SK-N-SH treated with all-trans-retinoic acid at 6 μM for 48 hours (cell line): ENCODE measurements around the gene PTPN7.

Experiments used
- OSR1 ChIP-seq: fragments of 250-450 bp; sonication (Bioruptor Pico); IDR thresholded peaks from 2 replicates; pipeline ENCODE4 v1.8.0; 2022; ENCODE audit warnings: moderate library complexity, mild to moderate bottlenecking, inconsistent platforms
- ZFP3 ChIP-seq: fragments of 250-450 bp; sonication (Bioruptor Pico); IDR thresholded peaks from 2 replicates; pipeline ENCODE4 v1.5.0; 2020; ENCODE audit warnings: mild to moderate bottlenecking, moderate library complexity
- ZFP30 ChIP-seq: fragments of 450-650 bp; formaldehyde crosslinking; IDR thresholded peaks from 2 replicates; pipeline ENCODE4 v1.5.0; 2022; ENCODE audit warnings: mild to moderate bottlenecking, moderate library complexity
- TF ChIP-seq, protein P1 (sequence below): fragments of 250-450 bp; sonication (Bioruptor Pico); IDR thresholded peaks from 2 replicates; pipeline ENCODE4 v1.5.1; 2021; ENCODE audit warnings: mild to moderate bottlenecking, moderate library complexity
- TF ChIP-seq, protein P2 (sequence below): fragments of 250-450 bp; sonication (Bioruptor Pico); IDR thresholded peaks from 2 replicates; pipeline ENCODE4 v1.5.1; 2020; ENCODE audit warnings: low read depth, mild to moderate bottlenecking, moderate library complexity

DNA sequence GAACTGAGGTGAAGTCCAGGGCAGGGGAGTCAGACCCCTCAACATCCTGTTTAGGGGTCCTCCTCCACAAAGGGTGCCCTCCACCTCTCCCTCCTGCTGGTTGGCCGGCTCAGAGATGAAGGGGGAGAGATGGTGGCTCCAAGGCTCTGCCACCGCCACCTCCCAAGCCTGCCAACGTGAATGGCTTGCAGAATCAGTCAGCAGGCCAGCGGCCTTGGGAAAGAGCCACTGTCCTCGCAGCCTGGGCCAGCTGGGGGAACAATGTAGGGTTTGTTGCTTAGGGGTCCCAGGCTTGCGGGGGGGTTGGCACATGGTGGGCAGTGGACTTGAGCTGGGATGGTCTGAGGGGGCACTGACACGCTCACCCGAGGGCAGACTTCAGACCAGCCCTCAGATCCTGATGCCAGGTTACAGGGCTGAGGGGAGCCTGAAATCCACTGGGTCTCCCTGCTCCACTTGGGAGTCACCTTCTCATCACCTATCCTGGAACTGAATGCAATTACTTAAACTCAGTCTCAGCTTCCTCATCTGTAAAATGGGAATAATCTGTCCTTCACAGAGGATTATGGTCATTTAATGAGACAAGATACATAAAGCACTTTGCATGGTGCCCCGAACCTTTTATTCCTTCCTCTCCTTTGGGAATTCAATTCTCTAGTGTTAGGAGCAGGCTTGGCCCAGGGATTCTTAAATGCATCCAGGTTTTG is 29.4 kb downstream of the PTPN7 start:
- TF ChIP-seq ZFP3 (CRISPR knock-in tag) (no peak), ZFP30 (no peak), OSR1 (CRISPR knock-in tag) (no peak)
- TF ChIP-seq, protein P1, sequence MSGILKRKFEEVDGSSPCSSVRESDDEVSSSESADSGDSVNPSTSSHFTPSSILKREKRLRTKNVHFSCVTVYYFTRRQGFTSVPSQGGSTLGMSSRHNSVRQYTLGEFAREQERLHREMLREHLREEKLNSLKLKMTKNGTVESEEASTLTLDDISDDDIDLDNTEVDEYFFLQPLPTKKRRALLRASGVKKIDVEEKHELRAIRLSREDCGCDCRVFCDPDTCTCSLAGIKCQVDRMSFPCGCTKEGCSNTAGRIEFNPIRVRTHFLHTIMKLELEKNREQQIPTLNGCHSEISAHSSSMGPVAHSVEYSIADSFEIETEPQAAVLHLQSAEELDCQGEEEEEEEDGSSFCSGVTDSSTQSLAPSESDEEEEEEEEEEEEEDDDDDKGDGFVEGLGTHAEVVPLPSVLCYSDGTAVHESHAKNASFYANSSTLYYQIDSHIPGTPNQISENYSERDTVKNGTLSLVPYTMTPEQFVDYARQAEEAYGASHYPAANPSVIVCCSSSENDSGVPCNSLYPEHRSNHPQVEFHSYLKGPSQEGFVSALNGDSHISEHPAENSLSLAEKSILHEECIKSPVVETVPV (CRISPR knock-in tag), result no peak
- TF ChIP-seq, protein P2, sequence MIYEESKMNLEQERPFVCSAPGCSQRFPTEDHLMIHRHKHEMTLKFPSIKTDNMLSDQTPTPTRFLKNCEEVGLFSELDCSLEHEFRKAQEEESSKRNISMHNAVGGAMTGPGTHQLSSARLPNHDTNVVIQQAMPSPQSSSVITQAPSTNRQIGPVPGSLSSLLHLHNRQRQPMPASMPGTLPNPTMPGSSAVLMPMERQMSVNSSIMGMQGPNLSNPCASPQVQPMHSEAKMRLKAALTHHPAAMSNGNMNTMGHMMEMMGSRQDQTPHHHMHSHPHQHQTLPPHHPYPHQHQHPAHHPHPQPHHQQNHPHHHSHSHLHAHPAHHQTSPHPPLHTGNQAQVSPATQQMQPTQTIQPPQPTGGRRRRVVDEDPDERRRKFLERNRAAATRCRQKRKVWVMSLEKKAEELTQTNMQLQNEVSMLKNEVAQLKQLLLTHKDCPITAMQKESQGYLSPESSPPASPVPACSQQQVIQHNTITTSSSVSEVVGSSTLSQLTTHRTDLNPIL (CRISPR knock-in tag), result no peak
